Osteoblast (primary cell): ENCODE results near the gene IL17RD. TPM values are rescaled to one million over a fixed set of nuclear protein-coding genes. Genes with fewer than 3 reads are reported as not detected.

Experiments used
- DNase-seq: peaks from one replicate; pipeline ENCODE4 v3.0.0; 2011; ENCODE audit warnings: low spot score, mixed read lengths; ENCODE audit not compliant: insufficient read length; ENCODE audit errors: missing footprints
- H2AFZ ChIP-seq: 2 replicates; pipeline ENCODE4 v1.6.0; 2011; ENCODE audit warnings: mild to moderate bottlenecking, low read length
- H3K27ac ChIP-seq: 2 replicates; pipeline ENCODE4 v1.5.1; 2011; ENCODE audit warnings: mild to moderate bottlenecking, low read depth, low read length, moderate library complexity
- H3K27me3 ChIP-seq: 2 replicates; pipeline ENCODE4 v1.6.0; 2012; ENCODE audit warnings: mild to moderate bottlenecking, control low read depth, inconsistent platforms, low read length, moderate library complexity; ENCODE audit not compliant: insufficient read depth
- H3K36me3 ChIP-seq: 2 replicates; pipeline ENCODE4 v1.5.1; 2011; ENCODE audit warnings: mild to moderate bottlenecking, low read length, control low read depth, moderate library complexity; ENCODE audit not compliant: insufficient read depth
- H3K4me1 ChIP-seq: 2 replicates; pipeline ENCODE4 v1.5.1; 2011; ENCODE audit warnings: mild to moderate bottlenecking, low read length, control low read depth, moderate library complexity; ENCODE audit not compliant: insufficient read depth
- H3K4me2 ChIP-seq: 2 replicates; pipeline ENCODE4 v1.6.0; 2011; ENCODE audit warnings: mild to moderate bottlenecking, low read length; ENCODE audit not compliant: insufficient read depth
- H3K4me3 ChIP-seq: fragments of 200-600 bp; sonication (generic); 3 replicates; pipeline ENCODE4 v1.5.1; 2012; ENCODE audit warnings: mild to moderate bottlenecking, low read length, inconsistent platforms; ENCODE audit not compliant: insufficient read depth
- H3K79me2 ChIP-seq: 2 replicates; pipeline ENCODE4 v1.6.0; 2012; ENCODE audit warnings: mild to moderate bottlenecking, low read length, control low read depth, inconsistent platforms; ENCODE audit not compliant: insufficient read depth
- H3K9me3 ChIP-seq: 2 replicates; pipeline ENCODE4 v1.5.1; 2011; ENCODE audit warnings: low read depth, low read length, control low read depth
- H4K20me1 ChIP-seq: 2 replicates; pipeline ENCODE4 v1.6.0; 2012; ENCODE audit warnings: mild to moderate bottlenecking, low read length, control low read depth; ENCODE audit not compliant: insufficient read depth
- CTCF ChIP-seq: IDR thresholded peaks from 2 replicates; pipeline ENCODE4 v1.5.1; 2011; ENCODE audit warnings: mild to moderate bottlenecking, low read depth, low read length, moderate library complexity; ENCODE audit errors: extremely low read depth
- total RNA-seq: library from RNA; depleted of rRNA; stranded (reverse); fragments of >200 nt; gene quantifications from 2 replicates; pipeline ENCODE4 v1.2.3, GENCODE V29; 2012

The IL17RD gene
- total RNA-seq, 1 donor: 2.2 TPM

GRCh38 chr3:57078635-57079473 is 86.3 kb downstream of the IL17RD start:
- Histone ChIP-seq H3K79me2 (no peaks in the 10 kb centered on the region), H3K27me3 (peaks cover 46% of the 10 kb centered on the region), H2AFZ (peak overlapping the region; percentile 80), H3K4me1 (peaks cover 8% of the 10 kb centered on the region), H3K27ac (no peak overlapping the region), H3K9me3 (no peaks in the 10 kb centered on the region), H4K20me1 (no peaks in the 10 kb centered on the region), H3K36me3 (no peaks in the 10 kb centered on the region), H3K4me2 (peak overlapping the region; percentile 80), H3K4me3 (peak overlapping the region; percentile 74)
- TF ChIP-seq CTCF: no peak
- DNase-seq: peak; percentile 93

DNA sequence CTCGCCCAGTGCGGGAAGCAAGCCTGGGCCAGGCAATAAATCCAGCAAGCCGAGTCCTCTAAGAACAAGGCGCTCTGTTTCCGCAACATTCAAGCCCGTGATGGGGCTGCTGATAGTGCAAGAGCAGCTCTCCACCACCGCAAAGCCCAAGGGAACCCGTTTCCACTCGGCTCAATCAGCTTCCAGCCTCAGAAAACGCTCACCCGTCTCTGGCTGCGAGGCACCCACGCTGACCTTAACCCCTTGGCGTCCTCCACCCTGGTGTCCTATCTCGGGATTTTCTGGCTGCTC is 86.9 kb downstream of the IL17RD start:
- Histone ChIP-seq H3K27me3 (peaks cover 46% of the 10 kb centered on the region), H3K4me2 (peak overlapping the region; percentile 80), H2AFZ (peak overlapping the region; percentile 80), H4K20me1 (no peaks in the 10 kb centered on the region), H3K9me3 (no peaks in the 10 kb centered on the region), H3K36me3 (no peaks in the 10 kb centered on the region), H3K27ac (no peak overlapping the region), H3K79me2 (no peaks in the 10 kb centered on the region), H3K4me3 (peak overlapping the region; percentile 74), H3K4me1 (peaks cover 8% of the 10 kb centered on the region)
- TF ChIP-seq CTCF: no peak
- peak; percentile 98 for DNase-seq

GRCh38 chr3:57077630-57078343 is 87.4 kb downstream of the IL17RD start:
- Histone ChIP-seq H3K27ac (no peak overlapping the region), H4K20me1 (no peaks in the 10 kb centered on the region), H2AFZ (peak overlapping the region; percentile 80), H3K4me3 (peak overlapping the region; percentile 74), H3K4me2 (peak overlapping the region; percentile 80), H3K79me2 (no peaks in the 10 kb centered on the region), H3K27me3 (peaks cover 46% of the 10 kb centered on the region), H3K9me3 (no peaks in the 10 kb centered on the region), H3K4me1 (peaks cover 8% of the 10 kb centered on the region), H3K36me3 (no peaks in the 10 kb centered on the region)
- no peak for DNase-seq
- TF ChIP-seq CTCF: no peak

DNA sequence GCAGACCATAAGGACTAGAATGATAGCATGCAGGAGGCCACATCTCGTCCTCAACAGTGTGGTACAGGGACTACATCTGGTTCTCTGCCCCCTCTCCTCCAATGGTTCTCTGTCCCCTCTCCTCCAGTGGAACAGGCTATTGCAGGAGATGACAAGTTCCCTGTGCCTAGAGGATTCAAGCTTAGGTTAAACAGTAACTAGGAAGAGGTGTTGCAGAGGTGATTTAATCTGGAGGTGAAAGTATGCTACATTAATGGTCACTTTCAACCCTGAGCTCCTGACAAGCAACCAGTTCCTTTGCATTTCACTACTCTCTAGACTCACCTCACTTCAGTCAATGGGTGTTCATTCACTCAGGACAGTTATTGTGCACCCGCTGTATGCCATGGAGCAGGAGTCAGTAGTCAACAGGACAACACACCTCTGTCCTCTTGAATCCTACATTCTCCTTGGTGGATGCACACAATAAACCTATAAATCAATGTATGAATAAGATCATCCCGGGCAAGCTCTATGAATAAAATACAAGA is 88.7 kb downstream of the IL17RD start:
- no peaks in the 10 kb centered on the region for H3K36me3 ChIP-seq
- no peaks in the 10 kb centered on the region for H3K9me3 ChIP-seq
- peaks cover 46% of the 10 kb centered on the region for H3K27me3 ChIP-seq
- no peaks in the 10 kb centered on the region for H3K79me2 ChIP-seq
- no peak overlapping the region for H2AFZ ChIP-seq
- no peaks in the 10 kb centered on the region for H4K20me1 ChIP-seq
- no peak for DNase-seq
- no peak overlapping the region for H3K4me3 ChIP-seq
- no peak overlapping the region for H3K4me2 ChIP-seq
- TF ChIP-seq CTCF: no peak
- H3K27ac ChIP-seq: no peak overlapping the region
- peaks cover 8% of the 10 kb centered on the region for H3K4me1 ChIP-seq
